C4-2B (cell line): ENCODE results near the gene F7.

ENCODE experiments used
- H3K27ac ChIP-seq: fragments of 450-650 bp; 2 replicates; pipeline ENCODE4 v1.5.1; 2017
- ZFX ChIP-seq: fragments of 450-650 bp; IDR thresholded peaks from 2 replicates; pipeline ENCODE4 v1.6.1; 2017
- TF ChIP-seq, protein P1 (sequence below): fragments of 450-650 bp; conservative IDR thresholded peaks from 2 replicates; pipeline ENCODE4 v1.5.1; 2017; ENCODE audit warnings: mild to moderate bottlenecking

Gene F7

DNA sequence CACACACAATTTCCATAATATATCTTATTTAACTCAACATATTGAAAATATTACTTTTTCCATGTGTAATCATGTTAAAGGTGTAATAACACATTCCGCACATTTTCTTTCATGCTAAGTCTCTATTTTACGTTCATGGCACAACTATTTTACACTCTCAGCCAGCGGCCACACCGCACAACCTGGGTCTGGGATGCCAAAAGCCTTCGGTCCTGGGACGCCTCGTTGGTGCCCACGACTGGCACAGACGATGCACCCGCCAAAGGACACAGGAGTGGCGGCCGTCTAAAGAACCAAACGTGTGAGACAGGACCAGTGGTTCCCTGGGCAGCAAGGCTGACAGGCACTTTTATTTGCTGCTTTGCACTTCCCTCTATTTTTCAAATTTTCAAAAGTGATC, 42.8 kb downstream of the F7 start:
- no peak for TF ChIP-seq ZFX
- TF ChIP-seq, protein P1, sequence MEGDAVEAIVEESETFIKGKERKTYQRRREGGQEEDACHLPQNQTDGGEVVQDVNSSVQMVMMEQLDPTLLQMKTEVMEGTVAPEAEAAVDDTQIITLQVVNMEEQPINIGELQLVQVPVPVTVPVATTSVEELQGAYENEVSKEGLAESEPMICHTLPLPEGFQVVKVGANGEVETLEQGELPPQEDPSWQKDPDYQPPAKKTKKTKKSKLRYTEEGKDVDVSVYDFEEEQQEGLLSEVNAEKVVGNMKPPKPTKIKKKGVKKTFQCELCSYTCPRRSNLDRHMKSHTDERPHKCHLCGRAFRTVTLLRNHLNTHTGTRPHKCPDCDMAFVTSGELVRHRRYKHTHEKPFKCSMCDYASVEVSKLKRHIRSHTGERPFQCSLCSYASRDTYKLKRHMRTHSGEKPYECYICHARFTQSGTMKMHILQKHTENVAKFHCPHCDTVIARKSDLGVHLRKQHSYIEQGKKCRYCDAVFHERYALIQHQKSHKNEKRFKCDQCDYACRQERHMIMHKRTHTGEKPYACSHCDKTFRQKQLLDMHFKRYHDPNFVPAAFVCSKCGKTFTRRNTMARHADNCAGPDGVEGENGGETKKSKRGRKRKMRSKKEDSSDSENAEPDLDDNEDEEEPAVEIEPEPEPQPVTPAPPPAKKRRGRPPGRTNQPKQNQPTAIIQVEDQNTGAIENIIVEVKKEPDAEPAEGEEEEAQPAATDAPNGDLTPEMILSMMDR: no peak
- no peak overlapping the region for H3K27ac ChIP-seq

- no peak for TF ChIP-seq ZFX
- TF ChIP-seq, protein P1: no peak
- no peak overlapping the region for H3K27ac ChIP-seq
Measured at GRCh38 chr13:113148940-113149503, 43.4 kb downstream of the F7 start.

- no peak overlapping the region for H3K27ac ChIP-seq
- TF ChIP-seq, protein P1: no peak
- no peak for TF ChIP-seq ZFX
Measured at GRCh38 chr13:113149711-113150549, 44.3 kb downstream of the F7 start.

- H3K27ac ChIP-seq: no peak overlapping the region
- TF ChIP-seq ZFX: no peak
- TF ChIP-seq, protein P1: no peak
Measured at GRCh38 chr13:113150550-113151365, 45.2 kb downstream of the F7 start.

- H3K27ac ChIP-seq: no peak overlapping the region; the same call in 1 of the 2 replicates
- TF ChIP-seq, protein P1: no peak
- no peak for TF ChIP-seq ZFX
Measured at GRCh38 chr13:113151745-113152690, 46.4 kb downstream of the F7 start.

DNA sequence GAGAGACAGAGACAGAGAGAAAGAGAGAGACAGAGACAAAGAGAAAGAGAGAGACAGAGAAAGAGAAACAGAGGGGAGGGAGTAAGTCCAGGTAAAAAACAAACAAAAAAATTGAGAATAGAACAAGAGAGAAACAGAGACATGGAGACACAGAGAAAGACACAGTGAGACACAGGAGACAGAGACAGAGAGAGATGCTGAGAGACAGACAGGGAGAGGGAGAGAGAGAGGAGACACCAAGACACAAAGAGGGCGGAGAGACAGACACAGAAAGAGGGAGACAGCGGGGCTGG, 47.0 kb downstream of the F7 start:
- no peak for TF ChIP-seq ZFX
- TF ChIP-seq, protein P1: no peak
- H3K27ac ChIP-seq: peak overlapping the region; percentile 71; the same call in 1 of the 2 replicates
